DOHH2 (cell line): Measurements from ENCODE around the gene CKMT2.

Experiments used
- H3F3A ChIP-seq: fragments of 200-600 bp; sonication (generic), shearing (Covaris generic); 2 replicates; pipeline ENCODE4 v1.6.0; 2016; ENCODE audit warnings: antibody characterized with exemption, mild to moderate bottlenecking; ENCODE audit not compliant: control insufficient read depth, insufficient read depth
- H3K27ac ChIP-seq: fragments of 200-600 bp; sonication (generic); 2 replicates; pipeline ENCODE4 v1.5.1; 2014; ENCODE audit warnings: low read depth, mild to moderate bottlenecking, low read length, moderate library complexity
- H3K27me3 ChIP-seq: fragments of 200-600 bp; sonication (generic); 2 replicates; pipeline ENCODE4 v1.6.1; 2014; ENCODE audit warnings: mild to moderate bottlenecking, low read length, mixed read lengths; ENCODE audit not compliant: control insufficient read depth
- H3K36me3 ChIP-seq: fragments of 200-600 bp; sonication (generic); 2 replicates; pipeline ENCODE4 v1.6.1; 2014; ENCODE audit warnings: mild to moderate bottlenecking, low read length, moderate library complexity, mixed read lengths; ENCODE audit not compliant: control insufficient read depth
- H3K4me1 ChIP-seq: fragments of 200-600 bp; sonication (generic); 2 replicates; pipeline ENCODE4 v1.6.1; 2014; ENCODE audit warnings: mild to moderate bottlenecking, low read length, mixed read lengths; ENCODE audit not compliant: control insufficient read depth
- H3K4me2 ChIP-seq: fragments of 200-600 bp; sonication (generic); 2 replicates; pipeline ENCODE4 v1.6.0; 2014; ENCODE audit warnings: mild to moderate bottlenecking, low read length, moderate library complexity
- H3K4me3 ChIP-seq: fragments of 200-600 bp; sonication (generic); 2 replicates; pipeline ENCODE4 v1.5.1; 2014; ENCODE audit warnings: mild to moderate bottlenecking, low read length, mixed read lengths
- H3K79me2 ChIP-seq: fragments of 200-600 bp; sonication (generic); 2 replicates; pipeline ENCODE4 v1.6.1; 2014; ENCODE audit warnings: mild to moderate bottlenecking, low read length, mixed read lengths; ENCODE audit not compliant: control insufficient read depth
- H3K9me2 ChIP-seq: fragments of 200-600 bp; sonication (generic); replicated peaks from 2 replicates; pipeline ENCODE4 v1.6.1; 2014; ENCODE audit warnings: mild to moderate bottlenecking, low read length, mixed read lengths; ENCODE audit not compliant: control insufficient read depth
- H3K9me3 ChIP-seq: fragments of 200-600 bp; sonication (generic); 2 replicates; pipeline ENCODE4 v1.6.1; 2014; ENCODE audit warnings: antibody characterized with exemption, low read length, mixed read lengths; ENCODE audit not compliant: control insufficient read depth, insufficient read depth
- H4K20me1 ChIP-seq: fragments of 200-600 bp; sonication (generic); 2 replicates; pipeline ENCODE4 v1.6.0; 2014; ENCODE audit warnings: low read depth, mild to moderate bottlenecking, antibody characterized with exemption, low read length, moderate library complexity; ENCODE audit not compliant: control insufficient read depth, insufficient read depth
- EZH2phosphoT487 ChIP-seq: fragments of 200-600 bp; sonication (generic); IDR thresholded peaks from 2 replicates; pipeline ENCODE4 v1.6.1; 2017; ENCODE audit warnings: borderline replicate concordance, mild to moderate bottlenecking, antibody characterized with exemption, low read length, moderate library complexity, mixed read lengths
- TF ChIP-seq, protein P1 (sequence below): fragments of 200-600 bp; sonication (generic); IDR thresholded peaks from one replicate; pipeline ENCODE4 v1.5.1; 2014; ENCODE audit warnings: antibody characterized with exemption, mild to moderate bottlenecking, low read depth, low read length; ENCODE audit not compliant: poor library complexity, severe bottlenecking

CKMT2 gene

DNA sequence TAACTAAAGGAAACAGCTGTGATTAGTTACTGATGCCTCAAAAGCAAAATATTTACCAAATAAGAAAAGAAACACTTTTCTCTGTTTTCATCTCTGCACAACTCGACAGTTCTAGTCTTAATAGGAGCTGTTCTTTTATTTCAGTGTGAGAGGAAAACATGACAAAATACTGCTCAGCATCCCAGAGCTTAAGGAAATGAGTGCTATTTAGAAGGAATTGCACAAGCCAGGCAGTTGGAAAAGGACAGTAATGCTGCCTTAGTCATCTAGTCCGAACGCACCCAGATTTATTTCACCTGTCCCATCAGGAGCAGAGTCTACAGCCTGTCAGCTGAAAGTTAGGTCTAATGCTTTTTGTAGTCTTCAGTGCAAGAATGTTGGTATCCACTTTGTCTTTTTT is 80.6 kb downstream of the CKMT2 start:
- no peaks in the 10 kb centered on the region for H3K9me3 ChIP-seq
- H3K27me3 ChIP-seq, result no peaks in the 10 kb centered on the region
- no peaks in the 10 kb centered on the region for H3K9me2 ChIP-seq
- H3K27ac ChIP-seq, result no peak overlapping the region
- H3F3A ChIP-seq, result no peaks in the 10 kb centered on the region
- peaks cover 33% of the 10 kb centered on the region for H3K36me3 ChIP-seq
- no peaks in the 10 kb centered on the region for H3K79me2 ChIP-seq
- H3K4me1 ChIP-seq, result peaks cover 10% of the 10 kb centered on the region
- no peaks in the 10 kb centered on the region for H4K20me1 ChIP-seq
- TF ChIP-seq EZH2phosphoT487, result no peak
- TF ChIP-seq, protein P1, sequence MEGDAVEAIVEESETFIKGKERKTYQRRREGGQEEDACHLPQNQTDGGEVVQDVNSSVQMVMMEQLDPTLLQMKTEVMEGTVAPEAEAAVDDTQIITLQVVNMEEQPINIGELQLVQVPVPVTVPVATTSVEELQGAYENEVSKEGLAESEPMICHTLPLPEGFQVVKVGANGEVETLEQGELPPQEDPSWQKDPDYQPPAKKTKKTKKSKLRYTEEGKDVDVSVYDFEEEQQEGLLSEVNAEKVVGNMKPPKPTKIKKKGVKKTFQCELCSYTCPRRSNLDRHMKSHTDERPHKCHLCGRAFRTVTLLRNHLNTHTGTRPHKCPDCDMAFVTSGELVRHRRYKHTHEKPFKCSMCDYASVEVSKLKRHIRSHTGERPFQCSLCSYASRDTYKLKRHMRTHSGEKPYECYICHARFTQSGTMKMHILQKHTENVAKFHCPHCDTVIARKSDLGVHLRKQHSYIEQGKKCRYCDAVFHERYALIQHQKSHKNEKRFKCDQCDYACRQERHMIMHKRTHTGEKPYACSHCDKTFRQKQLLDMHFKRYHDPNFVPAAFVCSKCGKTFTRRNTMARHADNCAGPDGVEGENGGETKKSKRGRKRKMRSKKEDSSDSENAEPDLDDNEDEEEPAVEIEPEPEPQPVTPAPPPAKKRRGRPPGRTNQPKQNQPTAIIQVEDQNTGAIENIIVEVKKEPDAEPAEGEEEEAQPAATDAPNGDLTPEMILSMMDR, result no peak
- no peak overlapping the region for H3K4me3 ChIP-seq
- no peak overlapping the region for H3K4me2 ChIP-seq

DNA sequence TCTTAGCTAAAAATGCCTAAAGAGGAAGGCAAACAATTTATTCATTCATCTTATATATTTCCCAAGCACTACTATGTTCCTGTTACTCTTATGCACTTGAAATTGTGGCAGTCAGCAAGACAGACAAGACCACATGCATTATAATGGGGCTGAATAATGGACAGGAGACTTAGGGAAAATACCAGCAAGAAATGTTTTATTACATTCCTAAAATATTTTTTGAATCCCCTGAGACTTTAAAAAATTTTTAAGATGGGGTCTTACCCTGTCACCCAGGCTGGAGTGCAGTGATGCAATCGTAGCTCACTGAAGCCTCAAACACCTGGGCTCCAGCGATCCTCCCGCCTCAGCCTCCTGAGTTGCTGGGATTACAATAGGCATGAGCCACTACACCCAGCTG is 81.5 kb downstream of the CKMT2 start:
- peaks cover 10% of the 10 kb centered on the region for H3K4me1 ChIP-seq
- TF ChIP-seq, protein P1, result no peak
- TF ChIP-seq EZH2phosphoT487, result no peak
- H3K27me3 ChIP-seq, result no peaks in the 10 kb centered on the region
- no peak overlapping the region for H3K4me2 ChIP-seq
- no peaks in the 10 kb centered on the region for H4K20me1 ChIP-seq
- H3K27ac ChIP-seq, result no peak overlapping the region
- H3K9me2 ChIP-seq, result no peaks in the 10 kb centered on the region
- no peak overlapping the region for H3K4me3 ChIP-seq
- no peaks in the 10 kb centered on the region for H3F3A ChIP-seq
- H3K9me3 ChIP-seq, result no peaks in the 10 kb centered on the region
- H3K36me3 ChIP-seq, result peaks cover 26% of the 10 kb centered on the region
- no peaks in the 10 kb centered on the region for H3K79me2 ChIP-seq

DNA sequence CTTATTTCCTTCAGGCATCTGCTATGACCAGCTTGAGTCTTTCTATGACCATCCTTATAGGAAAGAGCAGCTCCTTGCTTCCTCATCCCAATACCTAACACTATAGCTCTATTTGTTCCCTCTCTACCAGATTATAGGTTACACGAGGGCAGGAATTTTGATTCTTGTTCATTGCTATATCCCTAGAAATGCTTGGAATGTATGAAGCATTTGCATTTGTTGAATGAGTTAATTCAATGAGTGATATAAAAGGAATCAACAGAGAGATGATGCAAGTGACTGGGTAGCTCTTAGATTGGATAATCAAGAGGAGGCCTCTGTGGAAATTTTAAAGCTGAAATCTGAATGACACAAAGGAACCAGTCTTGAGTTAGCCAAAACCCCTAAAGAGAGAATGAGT is 82.2 kb downstream of the CKMT2 start:
- Histone ChIP-seq H3F3A (no peaks in the 10 kb centered on the region), H3K27ac (no peak overlapping the region), H3K9me3 (no peaks in the 10 kb centered on the region), H3K4me1 (peaks cover 10% of the 10 kb centered on the region), H4K20me1 (no peaks in the 10 kb centered on the region), H3K4me2 (no peak overlapping the region), H3K9me2 (no peaks in the 10 kb centered on the region), H3K36me3 (peaks cover 22% of the 10 kb centered on the region), H3K27me3 (no peaks in the 10 kb centered on the region), H3K79me2 (no peaks in the 10 kb centered on the region), H3K4me3 (no peak overlapping the region)
- TF ChIP-seq EZH2phosphoT487, result no peak
- TF ChIP-seq, protein P1, result no peak

DNA sequence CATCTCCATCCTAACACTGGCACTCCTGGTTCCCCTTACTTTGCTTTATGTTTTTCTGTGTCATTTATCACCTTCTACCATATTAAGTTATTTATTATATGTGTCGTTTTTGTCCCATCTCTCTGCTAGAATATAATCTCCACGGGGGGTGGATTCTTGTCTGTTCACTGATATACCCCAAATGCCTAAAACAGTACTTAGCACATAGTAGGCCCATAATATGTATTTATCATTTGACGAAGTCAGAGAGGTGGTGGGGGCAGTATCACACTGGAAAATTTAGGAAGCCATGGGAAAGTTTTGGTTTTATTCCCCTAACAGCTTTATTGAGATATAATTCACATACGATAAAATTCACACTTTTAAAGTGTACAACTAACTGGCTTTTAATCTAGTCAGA is 82.7 kb downstream of the CKMT2 start:
- no peaks in the 10 kb centered on the region for H3K79me2 ChIP-seq
- H3K27me3 ChIP-seq, result no peaks in the 10 kb centered on the region
- H3F3A ChIP-seq, result no peaks in the 10 kb centered on the region
- H3K27ac ChIP-seq, result no peak overlapping the region
- H3K4me2 ChIP-seq, result no peak overlapping the region
- TF ChIP-seq EZH2phosphoT487, result no peak
- TF ChIP-seq, protein P1, result no peak
- H3K9me2 ChIP-seq, result no peaks in the 10 kb centered on the region
- no peak overlapping the region for H3K4me3 ChIP-seq
- no peaks in the 10 kb centered on the region for H3K9me3 ChIP-seq
- H3K4me1 ChIP-seq, result peaks cover 10% of the 10 kb centered on the region
- H4K20me1 ChIP-seq, result no peaks in the 10 kb centered on the region
- H3K36me3 ChIP-seq, result peaks cover 21% of the 10 kb centered on the region
